ENCODE data around the gene PRR23E. TPM values are rescaled to one million over a fixed set of nuclear protein-coding genes. Genes with fewer than 3 reads are reported as not detected.

The PRR23E gene
- polyA plus RNA-seq, 1 donor from 2014 or later = not detected

DNA sequence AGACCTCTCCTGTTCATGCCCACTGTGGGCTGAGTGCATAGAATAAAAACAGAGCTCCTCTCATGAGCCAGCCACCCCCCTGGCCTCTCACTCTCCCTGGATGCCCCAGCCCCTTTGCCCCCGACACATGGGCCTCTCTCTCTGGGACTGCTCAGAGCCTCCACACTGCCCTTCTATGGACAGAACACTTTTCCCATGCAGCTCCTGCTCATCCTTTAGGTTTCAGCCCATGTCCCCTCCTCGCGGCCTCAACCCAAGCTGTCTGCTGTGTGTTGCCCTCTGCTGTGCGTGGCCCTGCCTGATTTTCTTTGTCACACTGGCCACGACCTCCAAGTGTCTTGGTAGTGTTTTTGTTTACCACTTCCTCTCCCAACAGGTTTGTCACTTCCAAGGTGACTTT, 20.7 kb upstream of the PRR23E start:
- no peaks in the 10 kb centered on the region for H3K27me3 ChIP-seq (ENCODE audit: insufficient read depth, low read depth, low read length)
- H4K20me1 ChIP-seq (ENCODE audit: insufficient read depth) = no peaks in the 10 kb centered on the region
- no peak for TF ChIP-seq REST (IDR thresholded peaks at IDR 0.05; ENCODE audit: borderline replicate concordance)
- TF ChIP-seq EP300 (conservative IDR thresholded peaks at IDR 0.05; ENCODE audit: poor library complexity, severe bottlenecking) = no peak
- TF ChIP-seq POLR2AphosphoS5 (IDR thresholded peaks at IDR 0.05) = no peak
- no peak for TF ChIP-seq TAF1 (IDR thresholded peaks at IDR 0.05; ENCODE audit: low read depth)
- TF ChIP-seq MXI1 (conservative IDR thresholded peaks at IDR 0.05; ENCODE audit: poor library complexity, severe bottlenecking) = no peak
- TF ChIP-seq, protein P1, sequence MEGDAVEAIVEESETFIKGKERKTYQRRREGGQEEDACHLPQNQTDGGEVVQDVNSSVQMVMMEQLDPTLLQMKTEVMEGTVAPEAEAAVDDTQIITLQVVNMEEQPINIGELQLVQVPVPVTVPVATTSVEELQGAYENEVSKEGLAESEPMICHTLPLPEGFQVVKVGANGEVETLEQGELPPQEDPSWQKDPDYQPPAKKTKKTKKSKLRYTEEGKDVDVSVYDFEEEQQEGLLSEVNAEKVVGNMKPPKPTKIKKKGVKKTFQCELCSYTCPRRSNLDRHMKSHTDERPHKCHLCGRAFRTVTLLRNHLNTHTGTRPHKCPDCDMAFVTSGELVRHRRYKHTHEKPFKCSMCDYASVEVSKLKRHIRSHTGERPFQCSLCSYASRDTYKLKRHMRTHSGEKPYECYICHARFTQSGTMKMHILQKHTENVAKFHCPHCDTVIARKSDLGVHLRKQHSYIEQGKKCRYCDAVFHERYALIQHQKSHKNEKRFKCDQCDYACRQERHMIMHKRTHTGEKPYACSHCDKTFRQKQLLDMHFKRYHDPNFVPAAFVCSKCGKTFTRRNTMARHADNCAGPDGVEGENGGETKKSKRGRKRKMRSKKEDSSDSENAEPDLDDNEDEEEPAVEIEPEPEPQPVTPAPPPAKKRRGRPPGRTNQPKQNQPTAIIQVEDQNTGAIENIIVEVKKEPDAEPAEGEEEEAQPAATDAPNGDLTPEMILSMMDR (IDR thresholded peaks at IDR 0.05; ENCODE audit: poor library complexity, severe bottlenecking) = no peak
- TF ChIP-seq RAD21 (conservative IDR thresholded peaks at IDR 0.05) = no peak
- no peak for TF ChIP-seq SMC3 (conservative IDR thresholded peaks at IDR 0.05; ENCODE audit: poor library complexity)
- no peak for TF ChIP-seq EZH2 (IDR thresholded peaks at IDR 0.05; ENCODE audit: borderline replicate concordance, insufficient read depth, low read length, poor library complexity, severe bottlenecking)
- no peaks in the 10 kb centered on the region for H3F3A ChIP-seq (ENCODE audit: insufficient read depth, low read length, poor library complexity, severe bottlenecking)
- H3K27ac ChIP-seq (ENCODE audit: low read length) = peak overlapping the region; percentile 68
- no peak overlapping the region for H3K4me3 ChIP-seq (ENCODE audit: low read length)
- H3K79me2 ChIP-seq (replicated peaks; ENCODE audit: insufficient read depth, low read length) = no peaks in the 10 kb centered on the region
- H2AFZ ChIP-seq (ENCODE audit: low read depth, low read length) = no peak overlapping the region
- H3K4me2 ChIP-seq (ENCODE audit: low read length) = no peak overlapping the region
- H3K9ac ChIP-seq (ENCODE audit: low read length) = peak overlapping the region; percentile 50
- no peaks in the 10 kb centered on the region for H3K9me3 ChIP-seq (ENCODE audit: low read length)
- no peaks in the 10 kb centered on the region for H3K36me3 ChIP-seq (ENCODE audit: insufficient read depth, low read length)
- H3K9me2 ChIP-seq (ENCODE audit: insufficient read depth, low read length) = no peaks in the 10 kb centered on the region

- H3K79me2 ChIP-seq (replicated peaks; ENCODE audit: insufficient read depth, low read length) = no peaks in the 10 kb centered on the region
- no peaks in the 10 kb centered on the region for H3K9me2 ChIP-seq (ENCODE audit: insufficient read depth, low read length)
- H3K27me3 ChIP-seq (ENCODE audit: insufficient read depth, low read depth, low read length) = no peaks in the 10 kb centered on the region
- no peaks in the 10 kb centered on the region for H3F3A ChIP-seq (ENCODE audit: insufficient read depth, low read length, poor library complexity, severe bottlenecking)
- no peak overlapping the region for H3K4me3 ChIP-seq (ENCODE audit: low read length)
- H3K27ac ChIP-seq (ENCODE audit: low read length) = peak overlapping the region; percentile 68
- peak overlapping the region; percentile 50 for H3K9ac ChIP-seq (ENCODE audit: low read length)
- no peaks in the 10 kb centered on the region for H4K20me1 ChIP-seq (ENCODE audit: insufficient read depth)
- H3K4me2 ChIP-seq (ENCODE audit: low read length) = no peak overlapping the region
- H3K36me3 ChIP-seq (ENCODE audit: insufficient read depth, low read length) = no peaks in the 10 kb centered on the region
- H3K9me3 ChIP-seq (ENCODE audit: low read length) = no peaks in the 10 kb centered on the region
- no peak overlapping the region for H2AFZ ChIP-seq (ENCODE audit: low read depth, low read length)
- TF ChIP-seq MXI1 (conservative IDR thresholded peaks at IDR 0.05; ENCODE audit: poor library complexity, severe bottlenecking) (no peak), EZH2 (IDR thresholded peaks at IDR 0.05; ENCODE audit: borderline replicate concordance, insufficient read depth, low read length, poor library complexity, severe bottlenecking) (no peak), RAD21 (conservative IDR thresholded peaks at IDR 0.05) (no peak), EP300 (conservative IDR thresholded peaks at IDR 0.05; ENCODE audit: poor library complexity, severe bottlenecking) (peak; percentile 67), POLR2AphosphoS5 (IDR thresholded peaks at IDR 0.05) (peak; percentile 65), REST (IDR thresholded peaks at IDR 0.05; ENCODE audit: borderline replicate concordance) (peak; percentile 55), TAF1 (IDR thresholded peaks at IDR 0.05; ENCODE audit: low read depth) (peak; percentile 30), SMC3 (conservative IDR thresholded peaks at IDR 0.05; ENCODE audit: poor library complexity) (no peak)
- TF ChIP-seq, protein P1 (IDR thresholded peaks at IDR 0.05; ENCODE audit: poor library complexity, severe bottlenecking) = no peak
Observed at GRCh38 chr3:127172781-127173515, 20.0 kb upstream of the PRR23E start.
